Jurkat, Clone E6-1 (cell line): ENCODE measurements around the gene ADCYAP1R1.

ENCODE experiments used
- DNase-seq: peaks from one replicate; pipeline ENCODE4 v3.0.0-alpha.2; 2011; ENCODE audit warnings: low read depth, low spot score
- H3K4me3 ChIP-seq: 2 replicates; pipeline ENCODE4 v1.5.1; 2011; ENCODE audit warnings: mild to moderate bottlenecking, low read length, control low read depth, moderate library complexity

The ADCYAP1R1 gene

GRCh38 chr7:31033674-31034300 lies 18.3 kb upstream of the ADCYAP1R1 start:
- DNase-seq = no peak
- H3K4me3 ChIP-seq = no peak overlapping the region

- no peak for DNase-seq
- no peak overlapping the region for H3K4me3 ChIP-seq
Observed at GRCh38 chr7:31036924-31037323, 15.2 kb upstream of the ADCYAP1R1 start.

GRCh38 chr7:31043051-31043471 lies 9.0 kb upstream of the ADCYAP1R1 start:
- DNase-seq = no peak
- no peak overlapping the region for H3K4me3 ChIP-seq

- no peak for DNase-seq
- H3K4me3 ChIP-seq = no peak overlapping the region
Observed at GRCh38 chr7:31044529-31044928, 7.6 kb upstream of the ADCYAP1R1 start.

GRCh38 chr7:31046723-31047122 lies 5.4 kb upstream of the ADCYAP1R1 start:
- H3K4me3 ChIP-seq = no peak overlapping the region
- DNase-seq = no peak

- no peak for DNase-seq
Observed at GRCh38 chr7:31047313-31048146, 4.6 kb upstream of the ADCYAP1R1 start.

GRCh38 chr7:31049005-31049765 lies 2.9 kb upstream of the ADCYAP1R1 start:
- no peak overlapping the region for H3K4me3 ChIP-seq

More at GRCh38 chr7:31047313-31048146, 4.6 kb upstream of the ADCYAP1R1 start:
- no peak overlapping the region for H3K4me3 ChIP-seq

GRCh38 chr7:31052487-31052840 lies 356 bp downstream of the ADCYAP1R1 start:
- H3K4me3 ChIP-seq = no peak overlapping the region
- no peak for DNase-seq

More at GRCh38 chr7:31049005-31049765, 2.9 kb upstream of the ADCYAP1R1 start:
- no peak for DNase-seq

- no peak for DNase-seq
- no peak overlapping the region for H3K4me3 ChIP-seq
Observed at GRCh38 chr7:31052841-31053601, 913 bp downstream of the ADCYAP1R1 start.

GRCh38 chr7:31053986-31054385 lies 1.9 kb downstream of the ADCYAP1R1 start:
- no peak overlapping the region for H3K4me3 ChIP-seq
- no peak for DNase-seq

- no peak for DNase-seq
- H3K4me3 ChIP-seq = no peak overlapping the region
Observed at GRCh38 chr7:31054608-31055278, 2.6 kb downstream of the ADCYAP1R1 start.

- no peak for DNase-seq
- H3K4me3 ChIP-seq = no peak overlapping the region
Observed at GRCh38 chr7:31055471-31055870, 3.4 kb downstream of the ADCYAP1R1 start.

GRCh38 chr7:31056775-31057346 lies 4.8 kb downstream of the ADCYAP1R1 start:
- no peak for DNase-seq
- H3K4me3 ChIP-seq = no peak overlapping the region

GRCh38 chr7:31058122-31058521 lies 6.0 kb downstream of the ADCYAP1R1 start:
- no peak for DNase-seq
- H3K4me3 ChIP-seq = no peak overlapping the region

GRCh38 chr7:31058688-31059087 lies 6.6 kb downstream of the ADCYAP1R1 start:
- DNase-seq = no peak
- H3K4me3 ChIP-seq = no peak overlapping the region

- no peak overlapping the region for H3K4me3 ChIP-seq
- no peak for DNase-seq
Observed at GRCh38 chr7:31059551-31059950, 7.4 kb downstream of the ADCYAP1R1 start.

GRCh38 chr7:31061185-31061584 lies 9.1 kb downstream of the ADCYAP1R1 start:
- H3K4me3 ChIP-seq = no peak overlapping the region
- no peak for DNase-seq

- no peak overlapping the region for H3K4me3 ChIP-seq
- DNase-seq = no peak
Observed at GRCh38 chr7:31062746-31063435, 10.8 kb downstream of the ADCYAP1R1 start.
